NCI-H2107 treated with DMSO at 0.1 percent for 48 hours (cell line): Measurements from ENCODE around the gene LUZP2.

Experiments used
- DNase-seq: peaks from one replicate; lab custom pipeline; 2025; ENCODE audit not compliant: unreplicated experiment; lab: John Stamatoyannopoulos, UW

LUZP2 gene

DNA sequence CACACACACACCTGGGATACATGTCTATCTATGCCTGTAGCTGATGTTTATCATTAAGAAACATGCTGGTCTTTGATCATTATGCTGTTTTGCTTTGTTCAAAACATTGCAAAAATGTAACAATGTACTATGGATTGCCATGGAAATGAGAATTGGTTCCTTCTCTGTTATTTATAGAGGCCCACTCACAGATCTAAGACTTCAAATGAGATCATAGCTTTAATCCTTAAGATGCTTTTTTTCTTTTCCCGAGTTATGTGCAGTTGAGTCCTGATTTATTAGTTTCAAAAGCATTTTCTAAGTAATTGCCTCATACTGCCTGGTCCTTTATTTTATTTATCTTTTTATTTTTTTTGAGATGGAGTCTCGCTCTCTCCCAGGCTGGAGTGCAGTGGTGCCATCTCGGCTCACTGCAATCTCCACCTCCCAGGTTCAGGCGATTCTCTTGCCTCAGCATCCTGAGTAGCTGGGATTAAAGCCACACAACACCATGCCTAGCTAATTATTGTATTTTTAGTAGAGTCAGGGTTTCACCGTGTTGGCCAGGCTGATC lies 131.4 kb downstream of the LUZP2 start:
- no peak for DNase-seq

DNA sequence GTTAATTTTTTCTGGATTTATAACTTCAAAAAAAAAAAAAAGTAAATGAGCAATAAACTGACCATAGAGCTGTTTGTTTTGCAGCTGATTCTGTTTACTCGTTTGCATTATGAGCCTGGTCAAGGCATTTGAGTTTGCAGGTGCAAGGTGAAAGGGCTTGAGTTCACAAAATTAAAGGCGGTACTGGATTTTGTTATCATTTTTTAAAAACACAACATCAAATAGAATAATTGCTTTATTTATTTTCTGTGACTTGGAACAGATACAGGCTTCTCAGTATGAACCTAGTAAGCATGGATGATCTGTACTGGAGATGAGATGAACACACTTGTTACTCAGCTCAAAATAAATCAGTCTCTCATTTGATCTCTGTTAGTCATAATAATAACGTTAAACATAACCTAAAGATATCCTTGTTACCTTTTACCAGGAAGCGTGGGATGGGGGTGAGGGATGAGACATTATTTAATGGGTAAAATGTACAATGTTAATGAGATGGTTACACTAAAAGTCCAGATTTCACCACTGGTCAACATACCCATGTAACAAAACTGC lies 137.8 kb downstream of the LUZP2 start:
- DNase-seq: no peak

DNA sequence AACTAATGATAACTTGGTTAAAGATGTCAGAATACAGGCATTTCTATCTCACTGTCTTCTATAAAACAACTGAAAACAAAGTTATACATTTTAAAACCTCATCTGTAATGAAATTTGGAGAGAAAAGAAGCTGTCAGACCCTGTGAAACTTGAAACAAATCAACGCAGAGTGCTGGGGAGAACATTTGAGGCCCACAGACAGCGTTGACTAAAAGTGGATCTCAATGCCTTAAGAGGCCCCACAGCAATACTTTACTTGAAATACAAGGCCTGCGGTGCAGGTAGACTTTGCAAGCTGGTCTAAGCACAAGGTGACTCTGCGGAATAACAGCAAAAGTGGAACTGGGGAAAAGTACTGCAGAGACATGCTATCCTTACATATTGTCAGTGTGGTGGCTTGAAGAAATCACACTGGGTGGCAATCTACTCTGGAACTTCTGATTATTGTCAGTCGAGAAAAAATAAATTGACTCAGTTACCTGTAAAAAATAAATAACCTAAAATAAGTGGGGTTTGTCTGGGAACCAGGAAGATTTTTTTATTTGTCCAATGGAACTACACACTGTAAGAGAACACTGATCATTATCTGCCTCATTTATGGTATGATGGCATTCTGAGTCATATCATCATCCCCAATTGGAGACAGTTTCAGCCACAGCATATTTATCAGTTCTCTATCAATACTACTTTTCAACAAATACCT lies 138.9 kb downstream of the LUZP2 start:
- no peak for DNase-seq

DNA sequence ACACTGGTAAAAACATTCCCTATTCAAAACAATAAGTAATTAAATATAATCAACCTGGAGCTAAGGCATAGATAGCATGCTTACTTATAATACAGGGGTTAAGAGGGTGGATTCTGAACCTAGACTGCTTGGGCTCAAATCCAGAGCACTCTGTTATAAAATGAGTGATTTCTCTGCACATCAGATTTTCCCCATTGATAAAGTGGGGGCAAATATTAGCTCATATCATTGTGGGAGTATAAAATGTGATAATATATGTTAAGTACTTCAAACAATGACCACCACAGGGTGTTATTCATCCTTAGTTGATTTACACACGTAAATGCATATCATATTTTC lies 139.4 kb downstream of the LUZP2 start:
- DNase-seq: no peak

DNA sequence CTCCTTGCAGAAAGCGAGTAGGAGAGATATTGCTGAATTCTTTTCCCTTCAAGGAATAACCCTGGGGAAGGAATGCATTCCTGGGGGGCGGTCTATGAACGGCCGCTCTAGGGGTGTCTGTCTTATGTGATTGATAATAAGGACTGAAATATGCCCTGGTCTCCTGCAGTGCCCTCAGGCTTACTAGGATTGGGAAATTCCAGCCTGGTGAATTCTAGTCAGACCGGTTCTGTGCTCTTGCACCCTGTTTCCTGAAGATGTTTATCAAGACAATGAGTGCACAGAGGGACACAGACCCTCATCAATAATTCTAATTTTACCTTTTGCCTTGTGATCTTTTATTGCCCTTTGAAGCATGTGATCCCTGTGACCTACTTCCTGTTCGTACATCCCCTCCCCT lies 140.7 kb downstream of the LUZP2 start:
- DNase-seq: no peak

- no peak for DNase-seq
Measured at GRCh38 chr11:24642648-24643047, 145.8 kb downstream of the LUZP2 start.

GRCh38 chr11:24645563-24645962 lies 148.7 kb downstream of the LUZP2 start:
- no peak for DNase-seq

DNA sequence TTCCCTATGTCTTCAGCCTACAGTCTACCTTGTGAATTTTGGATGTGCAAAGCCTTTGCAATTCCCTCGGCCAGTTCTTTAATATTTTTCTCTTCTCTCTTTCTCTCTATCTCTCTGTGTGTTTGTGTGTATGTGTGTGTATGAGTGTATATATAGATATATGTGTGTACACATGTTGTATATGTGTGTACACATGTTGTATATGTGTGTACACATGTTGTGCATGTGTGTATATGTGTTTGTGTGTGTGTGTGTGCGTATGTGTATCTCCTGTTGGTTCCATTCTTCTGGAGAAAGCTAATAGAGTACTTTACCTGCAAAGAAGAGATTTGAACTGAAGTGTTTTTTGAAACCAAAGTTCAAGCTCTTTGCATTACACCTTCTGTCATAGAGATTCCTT lies 155.0 kb downstream of the LUZP2 start:
- no peak for DNase-seq

DNA sequence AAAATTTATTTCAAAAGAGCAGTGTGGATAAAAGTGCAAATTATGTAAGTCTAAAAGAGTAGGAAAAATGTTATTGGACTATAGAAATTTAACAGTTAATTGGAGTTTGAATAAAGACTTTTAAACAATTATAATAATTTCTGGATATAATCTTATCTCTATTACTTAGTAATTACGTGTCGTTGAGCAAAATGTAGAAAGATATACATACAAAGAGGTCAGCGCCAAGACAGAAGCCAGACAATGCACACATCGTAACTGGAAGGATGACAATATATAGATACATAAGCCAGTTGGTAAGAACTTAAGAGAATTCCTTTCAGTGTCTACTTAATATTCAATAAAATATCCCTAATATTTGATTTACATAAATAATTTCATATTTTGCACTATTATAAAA lies 157.0 kb downstream of the LUZP2 start:
- no peak for DNase-seq

GRCh38 chr11:24661331-24661730 lies 164.5 kb downstream of the LUZP2 start:
- DNase-seq: no peak

- DNase-seq: no peak
Measured at GRCh38 chr11:24664399-24664798, 167.5 kb downstream of the LUZP2 start.

GRCh38 chr11:24667353-24667968 lies 170.6 kb downstream of the LUZP2 start:
- DNase-seq: no peak

DNA sequence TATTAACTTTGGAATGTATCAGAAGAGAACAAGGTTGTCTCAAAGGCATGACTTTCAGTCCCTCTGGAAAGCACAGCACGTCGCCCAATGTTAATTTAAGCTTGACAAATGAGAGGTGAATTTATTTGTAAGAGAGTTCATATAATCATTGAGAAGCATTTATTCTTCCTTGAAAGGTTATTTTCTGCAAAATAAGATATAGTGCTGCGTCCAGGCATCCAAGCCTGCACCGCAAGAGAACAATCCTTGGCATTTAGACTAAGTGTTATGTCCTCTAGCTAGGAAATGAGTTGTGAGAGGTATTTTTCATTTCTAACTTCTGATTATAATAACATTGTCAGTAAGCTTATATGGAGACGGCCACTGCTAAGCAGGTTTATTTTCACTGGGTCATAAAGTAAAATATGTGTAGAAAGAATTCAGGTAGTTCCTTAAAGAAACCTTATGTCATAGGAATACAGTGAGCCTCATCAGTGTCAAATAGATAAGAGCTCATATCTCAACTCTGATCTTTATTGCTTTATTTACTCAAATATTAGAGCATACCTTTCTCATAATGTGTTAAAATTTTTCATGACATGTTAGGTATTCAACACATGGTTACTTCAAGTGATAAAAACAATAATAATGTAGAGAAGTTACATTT lies 182.0 kb downstream of the LUZP2 start:
- DNase-seq: no peak

DNA sequence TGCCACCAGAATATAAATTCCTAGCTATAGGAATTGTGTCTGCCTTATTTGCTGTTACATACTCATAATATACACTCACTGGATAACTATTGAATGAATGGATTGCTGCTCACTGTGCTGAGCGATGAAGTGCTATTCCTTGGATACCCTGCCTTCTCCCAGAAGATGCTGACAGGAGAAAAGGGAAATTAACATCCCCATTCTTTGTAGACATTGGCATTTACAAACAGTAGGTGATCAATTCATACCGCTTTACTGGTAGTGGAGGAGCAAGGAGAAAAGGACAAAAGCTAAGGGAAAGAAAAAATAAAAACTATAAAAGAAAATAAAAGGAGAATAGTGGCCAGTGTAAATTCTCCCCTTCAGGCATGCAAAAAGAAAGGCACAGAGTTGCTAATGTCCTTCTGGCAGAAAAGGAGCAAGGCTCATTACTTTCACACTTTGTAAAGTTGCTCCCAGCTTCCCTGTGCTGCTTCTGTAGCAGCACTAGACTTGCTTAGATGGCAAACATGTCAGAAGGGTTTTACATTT lies 183.0 kb downstream of the LUZP2 start:
- no peak for DNase-seq

GRCh38 chr11:24683583-24683982 lies 186.7 kb downstream of the LUZP2 start:
- DNase-seq: no peak

- no peak for DNase-seq
Measured at GRCh38 chr11:24685821-24686220, 189.0 kb downstream of the LUZP2 start.

- no peak for DNase-seq
Measured at GRCh38 chr11:24687531-24688147, 190.8 kb downstream of the LUZP2 start.

GRCh38 chr11:24688981-24689380 lies 192.1 kb downstream of the LUZP2 start:
- no peak for DNase-seq

DNA sequence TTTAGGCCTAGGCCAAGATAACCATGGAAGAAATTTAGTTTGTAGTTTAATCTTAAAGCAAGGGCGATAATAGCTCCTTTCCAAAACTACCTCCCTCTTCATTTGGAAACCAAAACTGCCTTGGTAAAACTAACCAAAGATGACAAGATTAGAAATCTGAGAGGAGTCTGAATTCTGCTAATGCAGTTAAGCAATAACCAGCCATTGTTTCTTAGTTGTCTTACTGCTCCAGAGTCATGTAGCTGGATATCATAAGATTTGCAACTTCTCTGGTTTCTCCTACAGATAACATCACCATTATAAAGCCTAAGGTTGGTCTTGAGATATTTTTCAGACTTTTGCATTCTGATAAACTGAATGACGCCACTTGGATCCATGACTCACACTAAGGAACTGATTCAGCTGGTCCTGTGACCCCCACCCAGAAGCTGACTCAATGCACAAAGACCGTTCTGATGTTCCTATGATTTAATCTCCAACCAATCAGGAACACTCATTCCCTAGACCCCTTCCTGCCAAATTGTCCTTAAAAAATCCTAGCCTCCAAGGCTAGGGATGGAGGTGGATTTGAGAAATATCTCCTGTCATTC lies 200.8 kb downstream of the LUZP2 start:
- no peak for DNase-seq

- no peak for DNase-seq
Measured at GRCh38 chr11:24704716-24705115, 207.9 kb downstream of the LUZP2 start.

DNA sequence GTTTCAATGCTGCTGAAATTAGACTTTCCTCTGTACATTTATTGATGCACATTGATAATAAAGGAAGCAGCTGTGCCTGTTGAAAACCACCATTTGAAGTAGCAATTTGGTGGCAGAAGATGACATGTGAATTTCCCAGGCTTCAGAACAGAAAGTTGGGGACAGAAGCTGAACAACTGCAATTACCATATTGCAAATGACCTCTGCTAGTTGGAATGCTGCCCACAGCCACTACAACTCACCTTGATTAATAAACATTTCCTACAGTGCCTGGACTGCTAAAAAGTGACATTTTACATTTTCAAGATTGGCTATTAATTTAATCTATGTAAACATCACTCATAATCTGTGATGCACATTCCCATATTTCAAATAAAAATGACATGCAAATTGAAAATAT lies 208.6 kb downstream of the LUZP2 start:
- DNase-seq: no peak
